GM12874 (cell line): ENCODE data around the gene NOXA1.

Experiments
- TF ChIP-seq, protein P1 (sequence below): IDR thresholded peaks from 2 replicates; pipeline ENCODE4 v1.5.1; 2011; ENCODE audit warnings: low read depth, mild to moderate bottlenecking, control low read depth, low read length, moderate library complexity; ENCODE audit not compliant: insufficient read depth

The NOXA1 gene

DNA sequence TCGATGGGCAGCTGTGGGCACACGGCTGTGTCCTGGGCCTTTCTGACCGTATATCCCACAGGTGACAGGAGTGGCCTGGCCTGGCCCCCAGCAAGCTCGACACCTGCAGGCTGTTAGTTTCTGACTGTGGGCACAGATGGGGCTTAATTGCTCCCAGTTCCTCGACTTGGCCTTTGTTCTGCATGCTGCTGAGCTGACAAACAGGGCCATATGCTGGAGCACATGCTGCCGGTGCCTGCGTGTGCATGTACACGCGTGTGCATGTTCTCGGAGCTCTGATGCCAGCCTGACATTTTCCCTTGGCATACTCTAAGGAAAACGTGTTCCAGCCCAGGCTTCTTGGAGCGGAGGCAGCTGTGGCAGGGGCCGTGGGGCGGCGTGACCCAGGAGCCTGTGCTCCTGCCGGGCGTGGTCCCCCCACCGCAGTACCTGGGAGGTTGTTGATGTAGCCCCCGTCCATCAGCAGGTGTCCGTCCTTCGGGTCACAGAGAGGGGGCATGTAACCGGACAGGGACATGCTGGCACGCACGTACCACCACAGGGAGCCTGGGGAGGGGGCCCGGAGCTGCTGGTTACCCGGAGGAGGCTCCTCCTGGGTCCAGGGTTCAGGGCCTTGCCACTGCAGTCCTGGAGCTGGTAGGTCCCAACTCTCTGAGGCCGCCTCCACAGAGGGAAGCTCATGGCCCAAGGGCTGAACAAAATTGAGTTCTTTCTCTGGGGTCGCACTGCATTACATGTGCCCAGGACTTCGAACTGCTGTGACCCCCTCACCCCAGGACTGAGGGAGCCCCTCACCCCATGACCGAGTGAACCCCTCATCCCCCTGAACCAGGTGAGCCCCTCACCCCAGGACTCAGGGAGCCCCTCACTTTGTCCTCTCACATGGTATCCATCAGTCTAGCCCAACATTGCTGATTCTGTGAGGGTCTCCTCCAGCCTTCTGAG lies 40.1 kb downstream of the NOXA1 start:
- TF ChIP-seq, protein P1, sequence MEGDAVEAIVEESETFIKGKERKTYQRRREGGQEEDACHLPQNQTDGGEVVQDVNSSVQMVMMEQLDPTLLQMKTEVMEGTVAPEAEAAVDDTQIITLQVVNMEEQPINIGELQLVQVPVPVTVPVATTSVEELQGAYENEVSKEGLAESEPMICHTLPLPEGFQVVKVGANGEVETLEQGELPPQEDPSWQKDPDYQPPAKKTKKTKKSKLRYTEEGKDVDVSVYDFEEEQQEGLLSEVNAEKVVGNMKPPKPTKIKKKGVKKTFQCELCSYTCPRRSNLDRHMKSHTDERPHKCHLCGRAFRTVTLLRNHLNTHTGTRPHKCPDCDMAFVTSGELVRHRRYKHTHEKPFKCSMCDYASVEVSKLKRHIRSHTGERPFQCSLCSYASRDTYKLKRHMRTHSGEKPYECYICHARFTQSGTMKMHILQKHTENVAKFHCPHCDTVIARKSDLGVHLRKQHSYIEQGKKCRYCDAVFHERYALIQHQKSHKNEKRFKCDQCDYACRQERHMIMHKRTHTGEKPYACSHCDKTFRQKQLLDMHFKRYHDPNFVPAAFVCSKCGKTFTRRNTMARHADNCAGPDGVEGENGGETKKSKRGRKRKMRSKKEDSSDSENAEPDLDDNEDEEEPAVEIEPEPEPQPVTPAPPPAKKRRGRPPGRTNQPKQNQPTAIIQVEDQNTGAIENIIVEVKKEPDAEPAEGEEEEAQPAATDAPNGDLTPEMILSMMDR: no peak

DNA sequence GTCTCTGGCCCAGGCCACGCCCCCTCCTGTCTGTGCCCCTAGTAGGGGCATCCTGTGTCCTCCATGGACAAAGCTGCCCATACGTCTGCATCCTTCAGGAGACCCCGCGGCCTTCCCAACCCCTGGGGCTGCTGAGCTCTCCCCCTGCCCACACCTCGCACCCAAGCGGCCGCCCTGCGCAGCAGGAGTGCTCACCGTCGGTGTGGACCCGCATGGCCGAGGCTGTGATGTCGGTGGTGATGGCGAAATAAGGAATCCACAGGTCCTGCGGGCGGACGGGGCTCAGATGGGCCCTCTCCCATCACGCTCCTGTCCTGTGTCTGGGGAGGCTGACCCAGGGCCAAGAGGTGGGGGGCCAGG lies 40.7 kb downstream of the NOXA1 start:
- TF ChIP-seq, protein P1: no peak

DNA sequence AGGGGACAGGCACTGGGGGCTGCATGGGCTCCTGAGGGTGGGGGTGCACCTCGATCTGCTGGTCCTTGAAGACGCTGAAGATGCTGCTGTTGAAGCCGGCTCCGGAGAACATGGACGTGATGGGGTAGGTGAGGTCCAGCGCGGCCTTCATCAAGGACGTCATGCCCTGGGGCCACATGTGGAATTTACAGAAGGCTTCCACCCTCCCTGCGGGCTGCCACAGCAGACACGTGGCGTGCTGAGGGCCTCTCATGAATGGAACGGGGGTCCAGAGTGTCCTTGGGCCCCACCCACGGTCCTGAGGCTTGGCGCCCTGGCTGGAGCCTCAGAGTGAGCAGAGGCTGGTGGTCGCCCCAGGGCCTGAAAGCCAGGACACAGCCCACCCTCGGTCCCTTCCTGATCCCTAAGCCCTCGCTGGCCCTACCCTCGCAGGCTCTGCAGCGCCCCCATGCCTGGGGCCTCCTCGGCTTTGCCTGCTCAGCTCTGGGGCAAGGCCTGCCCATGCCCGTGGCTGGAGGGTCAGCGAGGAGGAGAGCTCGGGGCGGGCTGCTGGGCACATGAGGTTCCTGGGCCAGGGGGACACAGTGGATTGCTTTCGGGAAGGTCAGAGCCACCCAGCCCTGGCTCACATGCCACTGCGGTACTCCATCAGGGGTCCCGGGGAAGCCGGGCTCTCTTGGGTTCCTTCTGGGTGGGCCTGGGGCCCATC lies 41.3 kb downstream of the NOXA1 start:
- TF ChIP-seq, protein P1: no peak

DNA sequence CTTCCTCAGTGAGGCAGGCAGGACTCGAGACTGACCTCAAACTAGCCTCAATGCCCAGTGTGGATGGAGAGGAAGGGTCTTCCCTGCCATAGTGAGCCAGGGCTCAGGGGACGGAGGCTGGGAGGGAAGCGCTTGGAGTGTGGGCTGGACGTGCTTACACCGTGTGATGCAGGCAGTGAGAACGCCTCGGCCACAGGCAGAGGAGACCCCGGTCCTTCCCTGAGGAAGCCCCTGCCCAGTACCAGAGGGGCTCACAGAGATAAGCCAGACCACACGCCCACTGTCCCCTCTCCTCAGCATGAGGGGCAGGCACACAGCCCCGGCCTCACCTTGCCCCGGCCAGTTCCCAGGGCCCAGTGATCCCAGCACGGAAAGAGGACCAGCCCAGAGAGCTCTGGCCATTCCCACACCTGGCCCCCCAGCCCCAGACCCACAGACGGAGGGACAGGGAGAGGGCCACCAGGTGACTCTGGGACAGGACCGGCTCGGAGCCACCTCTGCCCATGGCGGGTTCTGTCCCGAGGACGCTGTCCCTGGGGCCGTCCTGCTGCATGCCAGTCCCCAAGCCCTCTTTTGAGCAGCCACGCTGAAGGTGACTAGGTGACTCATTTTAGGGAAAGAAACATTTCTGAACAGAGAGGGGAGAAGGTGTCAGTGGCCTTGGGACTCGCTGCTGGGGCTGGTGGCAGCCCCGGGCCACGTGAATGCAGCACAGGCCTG lies 42.0 kb downstream of the NOXA1 start:
- TF ChIP-seq, protein P1: no peak

DNA sequence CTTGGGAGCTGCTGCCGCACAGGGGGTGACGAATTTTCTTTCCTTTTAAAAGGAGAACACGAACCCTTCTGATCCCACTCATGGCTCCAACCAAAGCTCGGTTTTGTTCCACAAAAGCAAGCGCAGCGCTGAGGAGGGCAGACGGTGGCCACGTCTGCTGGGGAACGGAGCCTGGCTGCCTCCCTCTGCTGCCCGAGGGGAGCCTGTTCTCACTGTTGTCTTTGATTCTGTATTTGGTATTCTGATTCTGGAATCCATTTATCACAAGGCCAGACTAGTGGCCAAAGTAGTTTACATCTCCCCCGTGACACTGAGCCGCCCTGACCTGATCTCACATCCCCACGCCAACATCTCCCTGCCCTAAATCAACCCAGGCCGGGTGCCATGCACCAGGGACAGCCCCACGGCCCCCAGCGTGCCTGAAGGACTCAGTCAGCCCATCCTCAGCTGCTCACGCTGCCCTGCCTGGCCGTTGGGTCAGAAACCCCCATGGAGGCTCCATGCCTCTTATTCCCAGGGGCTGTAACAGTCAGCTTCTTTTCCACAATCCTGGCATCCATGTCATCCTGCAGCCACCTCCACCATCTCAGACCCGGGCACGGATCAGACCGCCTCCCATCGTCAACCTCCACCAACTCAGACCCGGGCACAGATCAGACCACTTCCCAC lies 42.7 kb downstream of the NOXA1 start:
- TF ChIP-seq, protein P1: no peak

DNA sequence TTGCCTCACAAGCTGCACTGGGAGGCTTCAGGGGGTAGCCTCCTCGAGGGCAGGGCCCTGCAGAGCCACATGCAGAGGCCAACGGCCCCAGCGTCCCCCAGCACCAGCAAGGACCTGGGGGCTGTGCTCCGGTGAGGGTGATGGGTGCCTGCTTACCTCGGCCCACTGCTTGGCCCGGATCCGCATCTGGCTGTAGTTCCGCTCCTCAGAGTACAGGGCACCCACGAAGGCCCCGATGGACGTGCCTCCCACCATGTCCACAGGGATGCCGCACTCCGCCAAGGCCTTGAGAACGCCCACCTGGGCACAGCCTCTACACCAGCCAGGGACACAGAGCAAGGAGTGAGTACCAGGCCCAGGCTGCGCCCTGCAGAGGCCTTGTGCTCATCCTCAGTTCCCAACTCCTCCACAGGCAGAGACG lies 44.0 kb downstream of the NOXA1 start:
- TF ChIP-seq, protein P1: no peak

DNA sequence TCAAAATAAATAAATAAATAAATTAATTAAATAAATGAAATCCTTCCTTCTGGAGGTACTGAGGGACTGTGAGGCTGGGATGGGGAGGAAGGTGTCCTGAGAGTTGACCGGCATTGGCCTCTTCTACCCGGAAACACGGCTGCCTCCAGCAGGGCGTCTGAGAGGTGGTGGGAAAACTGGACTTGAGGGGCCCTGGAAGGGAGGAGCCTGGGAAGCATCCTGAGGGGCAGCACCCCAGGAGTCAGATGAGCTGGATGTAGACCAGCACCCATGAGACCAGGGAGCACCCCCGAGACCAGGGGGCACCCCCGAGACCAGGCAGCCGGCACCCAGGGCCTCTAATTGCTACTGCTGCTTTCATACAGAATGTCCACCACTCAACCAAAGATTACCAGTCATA lies 44.7 kb downstream of the NOXA1 start:
- TF ChIP-seq, protein P1: no peak
